AG09309 (cell line): Measurements from ENCODE around the gene RERE.
A peak's percentile ranks its signal among the peaks of the same experiment; 100 is the strongest.

ENCODE experiments used
- DNase-seq: peaks from one replicate; pipeline ENCODE4 v3.0.0-alpha.2; 2010; ENCODE audit warnings: low read depth
- H3K4me3 ChIP-seq: 2 replicates; pipeline ENCODE4 v1.5.1; 2011; ENCODE audit warnings: mild to moderate bottlenecking, low read depth, low read length, moderate library complexity; ENCODE audit not compliant: control insufficient read depth
- TF ChIP-seq, protein P1 (sequence below): IDR thresholded peaks from 2 replicates; pipeline ENCODE4 v1.5.1; 2011; ENCODE audit warnings: mild to moderate bottlenecking, low read depth, low read length, inconsistent platforms; ENCODE audit not compliant: insufficient read depth, control insufficient read depth; ENCODE audit errors: missing control alignments

RERE gene

DNA sequence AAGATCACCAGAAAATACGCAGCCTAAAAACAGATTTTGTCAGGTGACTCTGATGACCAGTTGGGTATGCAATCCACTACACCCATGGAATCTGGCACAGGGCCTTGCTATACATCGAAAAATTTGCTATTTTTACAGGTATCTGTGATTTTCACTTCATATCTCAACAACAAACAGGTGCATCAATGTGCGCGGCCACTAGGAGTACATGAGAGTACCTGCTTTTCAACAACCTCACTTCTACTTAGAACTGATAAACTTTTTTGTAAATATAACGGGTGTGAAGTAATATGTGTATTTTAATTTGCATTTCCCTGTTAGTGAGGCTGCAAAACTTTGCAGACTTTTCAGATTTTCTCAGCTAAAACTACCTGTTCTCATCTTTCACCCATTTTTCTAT lies 418.8 kb downstream of the RERE start:
- DNase-seq: no peak

DNA sequence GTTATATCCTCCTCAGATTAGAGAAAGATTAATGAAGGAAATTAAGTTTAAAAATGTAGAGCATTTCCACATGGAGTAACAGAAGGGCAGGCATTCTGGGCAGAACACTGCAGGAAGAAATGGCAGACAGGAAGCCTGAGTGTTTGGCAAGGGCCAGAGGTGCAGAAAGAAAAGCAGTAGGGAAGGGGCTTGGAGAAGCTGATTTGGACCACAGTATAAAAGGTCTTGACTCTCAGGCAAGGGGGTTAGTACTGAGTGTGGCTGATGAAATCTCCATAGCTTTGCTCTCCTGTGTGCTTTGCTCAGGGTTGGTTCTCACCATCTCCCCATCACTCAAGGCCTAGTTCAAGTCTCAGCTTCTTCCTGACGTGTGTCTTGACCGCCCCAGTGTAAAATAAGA lies 419.4 kb downstream of the RERE start:
- no peak overlapping the region for H3K4me3 ChIP-seq
- DNase-seq: no peak
- TF ChIP-seq, protein P1, sequence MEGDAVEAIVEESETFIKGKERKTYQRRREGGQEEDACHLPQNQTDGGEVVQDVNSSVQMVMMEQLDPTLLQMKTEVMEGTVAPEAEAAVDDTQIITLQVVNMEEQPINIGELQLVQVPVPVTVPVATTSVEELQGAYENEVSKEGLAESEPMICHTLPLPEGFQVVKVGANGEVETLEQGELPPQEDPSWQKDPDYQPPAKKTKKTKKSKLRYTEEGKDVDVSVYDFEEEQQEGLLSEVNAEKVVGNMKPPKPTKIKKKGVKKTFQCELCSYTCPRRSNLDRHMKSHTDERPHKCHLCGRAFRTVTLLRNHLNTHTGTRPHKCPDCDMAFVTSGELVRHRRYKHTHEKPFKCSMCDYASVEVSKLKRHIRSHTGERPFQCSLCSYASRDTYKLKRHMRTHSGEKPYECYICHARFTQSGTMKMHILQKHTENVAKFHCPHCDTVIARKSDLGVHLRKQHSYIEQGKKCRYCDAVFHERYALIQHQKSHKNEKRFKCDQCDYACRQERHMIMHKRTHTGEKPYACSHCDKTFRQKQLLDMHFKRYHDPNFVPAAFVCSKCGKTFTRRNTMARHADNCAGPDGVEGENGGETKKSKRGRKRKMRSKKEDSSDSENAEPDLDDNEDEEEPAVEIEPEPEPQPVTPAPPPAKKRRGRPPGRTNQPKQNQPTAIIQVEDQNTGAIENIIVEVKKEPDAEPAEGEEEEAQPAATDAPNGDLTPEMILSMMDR: no peak

More for the DNA sequence above, 418.8 kb downstream of the RERE start:
- TF ChIP-seq, protein P1: peak; percentile 3
- H3K4me3 ChIP-seq: no peak overlapping the region

DNA sequence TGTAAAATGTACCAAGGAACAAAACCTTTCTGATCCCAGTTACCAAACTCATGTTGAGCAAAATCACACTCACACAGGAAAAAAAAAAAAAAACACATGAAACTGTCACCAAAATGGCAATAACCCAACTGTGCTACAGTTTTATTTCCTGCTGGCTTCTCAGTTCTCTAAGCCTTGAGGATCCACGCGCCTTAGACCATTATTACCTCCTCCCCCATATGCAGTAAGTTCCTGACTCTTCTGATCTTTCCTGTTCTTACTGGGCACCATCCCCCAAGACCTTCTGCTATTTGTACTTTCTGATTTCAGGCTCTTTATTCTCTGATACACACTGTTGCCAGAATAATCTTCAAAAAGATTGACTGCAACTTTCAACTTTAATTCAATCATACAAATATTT lies 419.9 kb downstream of the RERE start:
- H3K4me3 ChIP-seq: no peak overlapping the region
- TF ChIP-seq, protein P1: no peak
- no peak for DNase-seq

DNA sequence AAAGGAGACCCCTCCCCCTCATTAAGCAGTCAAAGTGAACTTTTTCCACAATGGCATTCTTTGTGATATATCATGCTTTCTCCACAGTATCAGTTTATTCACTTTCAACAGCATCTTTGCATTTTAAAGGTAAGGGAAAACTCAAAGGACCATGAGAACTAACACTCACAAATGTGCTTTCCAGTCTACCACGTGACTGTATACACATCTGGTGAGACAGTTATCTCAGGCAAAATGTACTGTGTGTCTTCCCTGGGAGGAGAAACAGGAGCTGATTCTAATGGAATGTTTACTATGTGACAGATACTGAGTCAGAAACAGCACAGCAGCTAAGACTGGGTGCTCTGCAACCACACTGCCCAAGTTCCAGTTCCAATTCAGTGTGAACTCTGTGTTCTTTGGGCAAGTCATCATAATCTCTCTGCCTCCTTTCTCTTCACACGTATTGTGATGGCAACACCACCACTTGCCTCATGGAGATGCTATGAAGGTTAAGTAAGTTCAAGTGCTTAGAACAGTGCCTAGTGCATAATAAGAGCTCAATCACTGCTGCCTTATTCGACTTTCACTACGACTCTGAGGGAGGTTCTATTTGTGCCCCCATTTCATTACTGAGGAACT lies 420.5 kb downstream of the RERE start:
- DNase-seq: peak; percentile 98
- TF ChIP-seq, protein P1: no peak
- no peak overlapping the region for H3K4me3 ChIP-seq

DNA sequence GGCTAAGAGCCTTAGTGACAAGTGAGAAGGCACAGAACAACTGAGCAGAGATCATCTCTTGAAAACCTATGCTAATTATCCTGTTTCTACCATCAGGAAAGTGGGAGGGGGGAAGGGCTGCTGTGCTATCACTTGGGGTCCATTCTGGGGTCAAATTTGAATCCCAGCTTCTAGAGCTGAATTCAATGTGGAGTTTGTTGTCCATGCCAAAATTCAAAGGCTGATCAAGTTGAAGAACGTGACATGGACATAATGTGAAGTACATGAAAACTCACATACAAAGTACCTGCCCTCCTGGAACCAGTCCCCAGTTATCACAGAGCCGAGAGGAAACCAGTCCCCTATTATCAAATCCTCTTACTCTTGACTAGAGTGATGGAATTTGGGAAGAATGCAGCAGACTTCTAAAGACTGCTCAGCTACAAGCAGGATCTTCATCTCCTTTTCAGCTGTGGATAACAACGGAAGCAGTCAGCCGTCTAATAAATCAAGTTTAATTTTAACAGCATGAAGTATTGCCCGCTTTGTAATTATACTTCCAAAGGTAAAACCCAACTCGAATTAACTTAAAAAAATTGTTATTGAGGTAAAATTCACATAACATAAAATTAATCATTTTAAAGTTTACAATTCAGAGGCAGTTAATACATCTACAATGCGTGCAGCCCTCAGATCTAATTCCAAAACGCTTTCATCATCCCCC lies 421.2 kb downstream of the RERE start:
- H3K4me3 ChIP-seq: no peak overlapping the region
- no peak for DNase-seq
- TF ChIP-seq, protein P1: no peak

DNA sequence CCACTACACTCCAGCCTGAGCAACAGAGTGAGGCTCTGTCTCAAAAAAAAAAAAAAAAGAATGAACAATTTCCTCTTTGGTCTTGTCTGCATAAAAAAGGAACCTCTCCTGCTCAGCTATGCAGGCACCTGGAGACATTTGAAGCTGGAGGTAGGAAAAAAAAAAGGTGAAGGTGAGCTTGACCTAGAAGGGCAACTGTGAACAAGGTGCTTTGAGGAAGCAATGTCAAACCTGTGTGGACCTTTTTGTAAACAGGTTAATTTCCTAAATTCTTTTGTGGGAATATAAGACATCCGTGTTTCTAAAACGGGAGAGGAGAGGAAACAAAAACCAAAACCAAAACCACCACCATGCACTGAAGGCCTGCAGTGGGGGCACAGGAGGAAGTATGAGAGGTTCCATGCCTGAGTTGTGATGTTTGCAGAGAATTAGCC lies 422.0 kb downstream of the RERE start:
- H3K4me3 ChIP-seq: no peak overlapping the region
- TF ChIP-seq, protein P1: no peak
- DNase-seq: no peak
